A549 (cell line): Measurements from ENCODE around the gene VAMP1.

Experiments used
- CEBPB ChIP-seq, 2 experiments: fragments of >200 bp in 1 of 2; sonication (Bioruptor Twin) in 1 of 2; formaldehyde crosslinking in 1 of 2; IDR thresholded peaks; 2 replicates each; pipeline ENCODE4 v1.6.1; 2012 to 2016
- CTCF ChIP-seq: fragments of >200 bp; sonication (Bioruptor Twin); formaldehyde crosslinking; IDR thresholded peaks from 3 replicates; pipeline ENCODE4 v1.5.1; 2016
- KDM1A ChIP-seq: fragments of 200-600 bp; sonication (generic); IDR thresholded peaks from 2 replicates; pipeline ENCODE4 v1.6.1; 2016; ENCODE audit warnings: low read depth, mild to moderate bottlenecking
- PHF8 ChIP-seq: fragments of 200-600 bp; sonication (generic); IDR thresholded peaks from 2 replicates; pipeline ENCODE4 v1.6.1; 2016; ENCODE audit warnings: low read depth, mild to moderate bottlenecking, antibody characterized with exemption, moderate library complexity, borderline replicate concordance
- POLR2A ChIP-seq: IDR thresholded peaks from 2 replicates; pipeline ENCODE4 v1.6.1; 2012; ENCODE audit warnings: mild to moderate bottlenecking, low read length
- POLR2AphosphoS2 ChIP-seq: conservative IDR thresholded peaks from 2 replicates; pipeline ENCODE4 v1.6.1; 2012; ENCODE audit warnings: low read length, improper control_type of control experiment, inconsistent platforms

- no peak for TF ChIP-seq PHF8
- TF ChIP-seq CEBPB (IDR thresholded peaks at IDR 0.05), result no peak
- no peak for TF ChIP-seq KDM1A
- TF ChIP-seq POLR2A, result no peak
- TF ChIP-seq CTCF, result no peak
- TF ChIP-seq POLR2AphosphoS2, result no peak
Observed at GRCh38 chr12:6463858-6464257, 6.6 kb downstream of the VAMP1 start.
